Measurements from ENCODE around the gene WDR86.

Gene WDR86

GRCh38 chr7:151435971-151436370 is 26.1 kb upstream of the WDR86 start:
- H3K4me3 ChIP-seq (ENCODE audit: low read depth, low read length): no peak overlapping the region
- TF ChIP-seq CTCF (IDR thresholded peaks at IDR 0.05; ENCODE audit: borderline replicate concordance, insufficient read depth, low read depth, low read length): no peak

GRCh38 chr7:151435103-151435916 is 25.5 kb upstream of the WDR86 start:
- H3K4me3 ChIP-seq (ENCODE audit: low read depth, low read length): no peak overlapping the region
- no peak for TF ChIP-seq CTCF (IDR thresholded peaks at IDR 0.05; ENCODE audit: borderline replicate concordance, insufficient read depth, low read depth, low read length)

- no peak for TF ChIP-seq CTCF (IDR thresholded peaks at IDR 0.05; ENCODE audit: borderline replicate concordance, insufficient read depth, low read depth, low read length)
- no peak overlapping the region for H3K4me3 ChIP-seq (ENCODE audit: low read depth, low read length)
These were observed 24.7 kb upstream of the WDR86 start for GRCh38 chr7:151434549-151434948.

GRCh38 chr7:151433721-151434400 is 24.0 kb upstream of the WDR86 start:
- no peak overlapping the region for H3K4me3 ChIP-seq (ENCODE audit: low read depth, low read length)
- TF ChIP-seq CTCF (IDR thresholded peaks at IDR 0.05; ENCODE audit: borderline replicate concordance, insufficient read depth, low read depth, low read length): no peak

GRCh38 chr7:151432658-151433521 is 23.1 kb upstream of the WDR86 start:
- no peak overlapping the region for H3K4me3 ChIP-seq (ENCODE audit: low read depth, low read length)
- TF ChIP-seq CTCF (IDR thresholded peaks at IDR 0.05; ENCODE audit: borderline replicate concordance, insufficient read depth, low read depth, low read length): peak; percentile 65

- H3K4me3 ChIP-seq (ENCODE audit: low read depth, low read length): no peak overlapping the region
- no peak for TF ChIP-seq CTCF (IDR thresholded peaks at IDR 0.05; ENCODE audit: borderline replicate concordance, insufficient read depth, low read depth, low read length)
These were observed 22.0 kb upstream of the WDR86 start for GRCh38 chr7:151431768-151432311.
